PC-3 (cell line): ENCODE measurements around the gene CREG2.

Source experiments
- EZH2 ChIP-seq: fragments of 300-600 bp; sonication (generic); IDR thresholded peaks from one replicate; pipeline ENCODE4 v1.6.1; 2017; ENCODE audit warnings: antibody characterized with exemption, mild to moderate bottlenecking, low read length; ENCODE audit not compliant: unreplicated experiment
- EZH2phosphoT487 ChIP-seq: fragments of 300-600 bp; sonication (generic); IDR thresholded peaks from 2 replicates; pipeline ENCODE4 v1.6.1; 2018; ENCODE audit warnings: mild to moderate bottlenecking, antibody characterized with exemption, low read length, borderline replicate concordance
- TF ChIP-seq, protein P1 (sequence below): fragments of 300-600 bp; sonication (generic); conservative IDR thresholded peaks from 2 replicates; pipeline ENCODE4 v1.5.1; 2017; ENCODE audit warnings: antibody characterized with exemption, low read depth, mild to moderate bottlenecking, low read length

DNA sequence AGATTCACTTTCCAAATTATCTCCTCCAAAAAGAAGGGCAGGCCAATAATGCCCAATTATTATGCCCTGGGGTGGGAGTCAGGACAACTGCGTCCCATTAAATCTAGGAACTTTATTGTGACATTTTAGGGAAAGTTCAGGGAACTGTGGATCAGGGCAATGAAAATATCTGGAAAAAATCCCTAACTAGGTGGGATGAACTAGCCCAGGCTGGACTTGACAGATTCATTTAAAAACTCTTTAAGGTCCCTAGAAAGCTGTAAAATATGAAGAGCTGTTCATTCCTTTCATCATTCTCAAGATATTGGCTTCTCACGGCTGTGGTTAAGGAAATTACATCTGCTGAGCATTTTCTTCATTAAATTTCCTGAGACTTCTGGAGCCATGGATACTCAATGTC is 8.2 kb downstream of the CREG2 start:
- TF ChIP-seq EZH2 (no peak), EZH2phosphoT487 (no peak)
- TF ChIP-seq, protein P1, sequence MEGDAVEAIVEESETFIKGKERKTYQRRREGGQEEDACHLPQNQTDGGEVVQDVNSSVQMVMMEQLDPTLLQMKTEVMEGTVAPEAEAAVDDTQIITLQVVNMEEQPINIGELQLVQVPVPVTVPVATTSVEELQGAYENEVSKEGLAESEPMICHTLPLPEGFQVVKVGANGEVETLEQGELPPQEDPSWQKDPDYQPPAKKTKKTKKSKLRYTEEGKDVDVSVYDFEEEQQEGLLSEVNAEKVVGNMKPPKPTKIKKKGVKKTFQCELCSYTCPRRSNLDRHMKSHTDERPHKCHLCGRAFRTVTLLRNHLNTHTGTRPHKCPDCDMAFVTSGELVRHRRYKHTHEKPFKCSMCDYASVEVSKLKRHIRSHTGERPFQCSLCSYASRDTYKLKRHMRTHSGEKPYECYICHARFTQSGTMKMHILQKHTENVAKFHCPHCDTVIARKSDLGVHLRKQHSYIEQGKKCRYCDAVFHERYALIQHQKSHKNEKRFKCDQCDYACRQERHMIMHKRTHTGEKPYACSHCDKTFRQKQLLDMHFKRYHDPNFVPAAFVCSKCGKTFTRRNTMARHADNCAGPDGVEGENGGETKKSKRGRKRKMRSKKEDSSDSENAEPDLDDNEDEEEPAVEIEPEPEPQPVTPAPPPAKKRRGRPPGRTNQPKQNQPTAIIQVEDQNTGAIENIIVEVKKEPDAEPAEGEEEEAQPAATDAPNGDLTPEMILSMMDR = no peak
